Activated gamma-delta T cell treated with anti-CD3 and anti-CD28 coated beads, Interleukin-2, amount 50 U/mL, for 16 hours (primary cell): Measurements from ENCODE around the gene NRG3.

Source experiments
- DNase-seq: peaks from one replicate; pipeline ENCODE4 v3.0.0-alpha.2; 2020; ENCODE audit warnings: low read depth

Gene NRG3

GRCh38 chr10:82472406-82473335, 597.7 kb downstream of the NRG3 start:
- no peak for DNase-seq

- no peak for DNase-seq
Measured at GRCh38 chr10:82477776-82478175, 602.8 kb downstream of the NRG3 start.

- no peak for DNase-seq
Measured at GRCh38 chr10:82492647-82493046, 617.7 kb downstream of the NRG3 start.

- DNase-seq, result no peak
Measured at GRCh38 chr10:82496114-82496513, 621.1 kb downstream of the NRG3 start.

GRCh38 chr10:82497439-82497838, 622.4 kb downstream of the NRG3 start:
- no peak for DNase-seq

GRCh38 chr10:82498976-82499375, 624.0 kb downstream of the NRG3 start:
- DNase-seq, result no peak

GRCh38 chr10:82505009-82505408, 630.0 kb downstream of the NRG3 start:
- DNase-seq, result no peak

- no peak for DNase-seq
Measured at GRCh38 chr10:82506680-82507376, 631.8 kb downstream of the NRG3 start.

GRCh38 chr10:82515256-82515655, 640.3 kb downstream of the NRG3 start:
- no peak for DNase-seq

- no peak for DNase-seq
Measured at GRCh38 chr10:82529062-82529461, 654.1 kb downstream of the NRG3 start.

- no peak for DNase-seq
Measured at GRCh38 chr10:82535457-82535856, 660.5 kb downstream of the NRG3 start.

- DNase-seq, result no peak
Measured at GRCh38 chr10:82536668-82537067, 661.7 kb downstream of the NRG3 start.

GRCh38 chr10:82538272-82538671, 663.3 kb downstream of the NRG3 start:
- no peak for DNase-seq

- DNase-seq, result no peak
Measured at GRCh38 chr10:82543631-82544030, 668.6 kb downstream of the NRG3 start.

- no peak for DNase-seq
Measured at GRCh38 chr10:82544377-82544776, 669.4 kb downstream of the NRG3 start.

- DNase-seq, result no peak
Measured at GRCh38 chr10:82551506-82551905, 676.5 kb downstream of the NRG3 start.

- DNase-seq, result no peak
Measured at GRCh38 chr10:82552267-82552666, 677.3 kb downstream of the NRG3 start.

GRCh38 chr10:82554381-82554780, 679.4 kb downstream of the NRG3 start:
- no peak for DNase-seq

- DNase-seq, result no peak
Measured at GRCh38 chr10:82558014-82558607, 683.1 kb downstream of the NRG3 start.

GRCh38 chr10:82564353-82565196, 689.6 kb downstream of the NRG3 start:
- no peak for DNase-seq

- DNase-seq, result no peak
Measured at GRCh38 chr10:82565197-82565575, 690.2 kb downstream of the NRG3 start.

- no peak for DNase-seq
Measured at GRCh38 chr10:82572744-82573143, 697.8 kb downstream of the NRG3 start.
